ENCODE results near the gene SPOPL. TPM values are rescaled to one million over a fixed set of nuclear protein-coding genes. Genes with fewer than 3 reads are reported as not detected.

The SPOPL gene
- total and polyA plus RNA-seq, 2 donors (not counting 1 experiment from before 2014, with no cell fraction given): 11.5 to 15.2 TPM

- Histone ChIP-seq H3K4me3 (replicated peaks in 1 of 4; ENCODE audit: control extremely low read depth in 1 of 4, insufficient read depth in 1 of 4, low read depth in 3 of 4, low read length in 4 of 4) (no peak overlapping the region), H2AFZ (ENCODE audit: low read length) (no peak overlapping the region), H3K9ac (ENCODE audit: insufficient read depth, low read length) (no peak overlapping the region), H3K79me2 (ENCODE audit: control insufficient read depth, insufficient read depth, low read length) (no peaks in the 10 kb centered on the region), H3K27ac (ENCODE audit: insufficient read depth, low read length) (no peak overlapping the region), H3K36me3 (ENCODE audit: control insufficient read depth, insufficient read depth, low read length) (no peaks in the 10 kb centered on the region), H4K20me1 (ENCODE audit: control insufficient read depth, extremely low read depth, insufficient read depth, low read length) (no peaks in the 10 kb centered on the region), H3K4me2 (ENCODE audit: extremely low read depth, insufficient read depth, low read length) (no peak overlapping the region), H3K4me1 (ENCODE audit: control insufficient read depth, extremely low read depth, insufficient read depth, low read length) (no peaks in the 10 kb centered on the region), H3K9me3 (ENCODE audit: control insufficient read depth, insufficient read depth, low read depth, low read length) (no peaks in the 10 kb centered on the region), H3K27me3 (ENCODE audit: control insufficient read depth, insufficient read depth, low read length) (no peaks in the 10 kb centered on the region)
- TF ChIP-seq CTCF (conservative IDR thresholded peaks at IDR 0.05 in 1 of 2, IDR thresholded peaks at IDR 0.05 in 1 of 2; ENCODE audit: low read depth in 1 of 2, low read length in 2 of 2) (no peak), EZH2 (IDR thresholded peaks at IDR 0.05; ENCODE audit: low read length, missing control alignments) (no peak)
- no peak for DNase-seq (ENCODE audit: low read depth in 2 of 2)
Measured at GRCh38 chr2:138617026-138617425, 115.5 kb downstream of the SPOPL start.

GRCh38 chr2:138618971-138619370 lies 117.4 kb downstream of the SPOPL start:
- no peak for TF ChIP-seq CTCF (conservative IDR thresholded peaks at IDR 0.05 in 1 of 2, IDR thresholded peaks at IDR 0.05 in 1 of 2; ENCODE audit: low read depth in 1 of 2, low read length in 2 of 2)
- no peak for TF ChIP-seq EZH2 (IDR thresholded peaks at IDR 0.05; ENCODE audit: low read length, missing control alignments)
- Histone ChIP-seq H3K4me2 (ENCODE audit: extremely low read depth, insufficient read depth, low read length) (no peak overlapping the region), H3K9ac (ENCODE audit: insufficient read depth, low read length) (no peak overlapping the region), H2AFZ (ENCODE audit: low read length) (no peak overlapping the region), H3K27me3 (ENCODE audit: control insufficient read depth, insufficient read depth, low read length) (no peaks in the 10 kb centered on the region), H3K79me2 (ENCODE audit: control insufficient read depth, insufficient read depth, low read length) (no peaks in the 10 kb centered on the region), H3K9me3 (ENCODE audit: control insufficient read depth, insufficient read depth, low read depth, low read length) (no peaks in the 10 kb centered on the region), H3K4me3 (replicated peaks in 1 of 4; ENCODE audit: control extremely low read depth in 1 of 4, insufficient read depth in 1 of 4, low read depth in 3 of 4, low read length in 4 of 4) (no peak overlapping the region), H4K20me1 (ENCODE audit: control insufficient read depth, extremely low read depth, insufficient read depth, low read length) (no peaks in the 10 kb centered on the region), H3K4me1 (ENCODE audit: control insufficient read depth, extremely low read depth, insufficient read depth, low read length) (no peaks in the 10 kb centered on the region), H3K27ac (ENCODE audit: insufficient read depth, low read length) (no peak overlapping the region), H3K36me3 (ENCODE audit: control insufficient read depth, insufficient read depth, low read length) (no peaks in the 10 kb centered on the region)
- DNase-seq (ENCODE audit: low read depth in 2 of 2): no peak

- H3K9ac ChIP-seq (ENCODE audit: insufficient read depth, low read length): no peak overlapping the region
- H3K79me2 ChIP-seq (ENCODE audit: control insufficient read depth, insufficient read depth, low read length): no peaks in the 10 kb centered on the region
- H3K4me2 ChIP-seq (ENCODE audit: extremely low read depth, insufficient read depth, low read length): no peak overlapping the region
- H3K36me3 ChIP-seq (ENCODE audit: control insufficient read depth, insufficient read depth, low read length): no peaks in the 10 kb centered on the region
- no peaks in the 10 kb centered on the region for H3K4me1 ChIP-seq (ENCODE audit: control insufficient read depth, extremely low read depth, insufficient read depth, low read length)
- H3K27me3 ChIP-seq (ENCODE audit: control insufficient read depth, insufficient read depth, low read length): no peaks in the 10 kb centered on the region
- DNase-seq (ENCODE audit: low read depth in 2 of 2): no peak
- TF ChIP-seq CTCF (conservative IDR thresholded peaks at IDR 0.05 in 1 of 2, IDR thresholded peaks at IDR 0.05 in 1 of 2; ENCODE audit: low read depth in 1 of 2, low read length in 2 of 2) (no peak), EZH2 (IDR thresholded peaks at IDR 0.05; ENCODE audit: low read length, missing control alignments) (no peak)
- no peak overlapping the region for H3K4me3 ChIP-seq (replicated peaks in 1 of 4; ENCODE audit: control extremely low read depth in 1 of 4, insufficient read depth in 1 of 4, low read depth in 3 of 4, low read length in 4 of 4)
- no peaks in the 10 kb centered on the region for H3K9me3 ChIP-seq (ENCODE audit: control insufficient read depth, insufficient read depth, low read depth, low read length)
- H3K27ac ChIP-seq (ENCODE audit: insufficient read depth, low read length): no peak overlapping the region
- no peaks in the 10 kb centered on the region for H4K20me1 ChIP-seq (ENCODE audit: control insufficient read depth, extremely low read depth, insufficient read depth, low read length)
- H2AFZ ChIP-seq (ENCODE audit: low read length): no peak overlapping the region
Measured at GRCh38 chr2:138620431-138620830, 118.9 kb downstream of the SPOPL start.

All from fibroblast of lung (primary cell).